KMS-11 (cell line): ENCODE results near the gene C2orf74.
"Not testable (repeated sequence)": the region's sequence is repeated elsewhere in the genome, so short reads cannot be mapped to it uniquely, and the experiment has no call there.

Experiments used
- H2AFZ ChIP-seq: fragments of 200-600 bp; sonication (generic); 2 replicates; pipeline ENCODE4 v1.6.1; 2016; ENCODE audit warnings: antibody characterized with exemption, mixed run types, low read depth
- H3K27ac ChIP-seq: fragments of 200-600 bp; sonication (generic); 2 replicates; pipeline ENCODE4 v1.6.1; 2016; ENCODE audit warnings: mild to moderate bottlenecking, mixed run types
- H3K27me3 ChIP-seq: fragments of 200-600 bp; sonication (generic); 2 replicates; pipeline ENCODE4 v1.6.1; 2017; ENCODE audit warnings: mild to moderate bottlenecking, low read depth, mixed run types, moderate library complexity; ENCODE audit not compliant: insufficient read depth
- H3K36me3 ChIP-seq: fragments of 200-600 bp; sonication (generic); 2 replicates; pipeline ENCODE4 v1.6.1; 2017; ENCODE audit warnings: mild to moderate bottlenecking, mixed run types; ENCODE audit not compliant: insufficient read depth
- H3K4me1 ChIP-seq: fragments of 200-600 bp; sonication (generic); 2 replicates; pipeline ENCODE4 v1.6.1; 2016; ENCODE audit warnings: mild to moderate bottlenecking, low read depth, mixed run types; ENCODE audit not compliant: poor library complexity, severe bottlenecking
- H3K4me2 ChIP-seq: fragments of 200-600 bp; sonication (generic); 2 replicates; pipeline ENCODE4 v1.7.0; 2016; ENCODE audit warnings: mild to moderate bottlenecking, mixed run types
- H3K4me3 ChIP-seq: fragments of 200-600 bp; sonication (generic); IDR thresholded peaks from 2 replicates; pipeline ENCODE4 v1.6.1; 2017; ENCODE audit warnings: low read depth, low read length, mixed read lengths; ENCODE audit not compliant: insufficient read depth
- H3K79me2 ChIP-seq: fragments of 200-600 bp; sonication (generic); 2 replicates; pipeline ENCODE4 v1.6.1; 2016; ENCODE audit warnings: low read depth, mixed run types; ENCODE audit not compliant: insufficient read depth
- H3K9ac ChIP-seq: fragments of 200-600 bp; sonication (generic); 2 replicates; pipeline ENCODE4 v1.6.1; 2016; ENCODE audit warnings: mild to moderate bottlenecking, mixed run types
- H4K20me1 ChIP-seq: fragments of 200-600 bp; sonication (generic); 2 replicates; pipeline ENCODE4 v1.6.1; 2016; ENCODE audit warnings: mild to moderate bottlenecking, mixed run types; ENCODE audit not compliant: insufficient read depth
- CTCF ChIP-seq: fragments of 200-600 bp; sonication (generic); conservative IDR thresholded peaks from 2 replicates; pipeline ENCODE4 v1.6.1; 2017; ENCODE audit warnings: low read depth, mild to moderate bottlenecking, antibody characterized with exemption, low read length, moderate library complexity, mixed read lengths

Gene C2orf74

GRCh38 chr2:61187085-61187484 lies 25.1 kb downstream of the C2orf74 start:
- TF ChIP-seq CTCF, result no peak
- H4K20me1 ChIP-seq, result no peaks in the 10 kb centered on the region
- no peak overlapping the region for H3K4me2 ChIP-seq
- no peak overlapping the region for H2AFZ ChIP-seq
- peaks cover 10% of the 10 kb centered on the region; the same call in 1 of the 2 replicates for H3K36me3 ChIP-seq
- no peak overlapping the region for H3K27ac ChIP-seq
- H3K9ac ChIP-seq, result no peak overlapping the region
- no peak overlapping the region for H3K4me3 ChIP-seq
- no peaks in the 10 kb centered on the region for H3K4me1 ChIP-seq
- H3K79me2 ChIP-seq, result no peaks in the 10 kb centered on the region; the same call in 1 of the 2 replicates
- no peaks in the 10 kb centered on the region for H3K27me3 ChIP-seq

DNA sequence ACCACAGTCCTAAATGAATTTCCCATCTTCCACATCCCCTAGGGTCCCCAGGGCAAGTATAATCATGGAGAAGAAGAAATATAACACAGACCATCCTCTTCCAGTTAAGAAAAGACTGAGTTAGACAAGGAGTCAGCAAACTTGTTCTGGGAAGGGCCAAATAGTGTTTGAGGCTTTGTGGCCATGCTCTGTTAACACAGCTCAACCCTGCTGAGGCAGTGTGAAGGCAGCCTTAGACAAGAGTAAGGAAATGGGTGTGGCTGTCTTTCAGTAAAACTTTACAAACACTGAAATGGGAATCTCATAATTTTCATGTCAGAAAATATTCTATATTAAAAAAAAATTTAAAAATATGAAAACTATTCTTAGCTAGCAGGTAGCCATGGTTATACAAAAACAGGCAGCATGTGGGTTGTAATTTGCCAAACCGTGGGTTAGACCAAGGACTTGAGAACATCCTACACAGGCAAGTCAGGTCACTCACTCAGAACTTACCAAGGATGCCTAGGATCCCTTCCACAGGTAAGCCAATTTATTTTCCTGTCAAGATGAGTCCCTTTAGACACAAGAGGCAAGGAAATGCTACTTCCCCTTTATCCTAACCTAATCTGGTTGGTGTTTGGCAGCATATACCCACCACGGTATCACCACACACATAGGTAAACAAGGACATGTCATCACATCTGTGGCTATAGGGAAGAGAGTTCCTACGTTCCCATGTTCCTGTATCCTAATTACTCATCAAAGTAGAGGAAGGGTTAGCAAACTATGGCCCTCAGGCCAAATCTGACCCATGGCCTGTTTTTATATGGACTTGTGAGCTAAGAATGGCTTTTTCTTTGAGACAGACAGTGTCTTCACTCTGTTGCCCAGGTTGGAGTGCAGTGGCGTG lies 31.9 kb downstream of the C2orf74 start:
- H3K27ac ChIP-seq, result no peak overlapping the region
- no peak overlapping the region for H3K4me3 ChIP-seq
- no peak overlapping the region for H3K9ac ChIP-seq
- no peaks in the 10 kb centered on the region for H4K20me1 ChIP-seq
- no peak overlapping the region for H3K4me2 ChIP-seq
- H3K36me3 ChIP-seq, result no peaks in the 10 kb centered on the region
- TF ChIP-seq CTCF, result no peak
- H3K4me1 ChIP-seq, result no peaks in the 10 kb centered on the region
- no peaks in the 10 kb centered on the region for H3K27me3 ChIP-seq
- no peak overlapping the region for H2AFZ ChIP-seq
- no peaks in the 10 kb centered on the region for H3K79me2 ChIP-seq

- H3K36me3 ChIP-seq, H4K20me1 ChIP-seq, H3K9ac ChIP-seq, H2AFZ ChIP-seq, H3K27me3 ChIP-seq, H3K27ac ChIP-seq, H3K4me1 ChIP-seq, H3K79me2 ChIP-seq, H3K4me2 ChIP-seq, H3K4me3 ChIP-seq: not testable (repeated sequence)
Observed at GRCh38 chr2:61194646-61195045, 32.7 kb downstream of the C2orf74 start.

- Histone ChIP-seq H3K79me2 (no peaks in the 10 kb centered on the region), H3K4me2 (no peak overlapping the region), H3K27ac (no peak overlapping the region), H3K36me3 (no peaks in the 10 kb centered on the region), H3K27me3 (no peaks in the 10 kb centered on the region), H4K20me1 (no peaks in the 10 kb centered on the region), H2AFZ (no peak overlapping the region), H3K4me1 (no peaks in the 10 kb centered on the region), H3K4me3 (no peak overlapping the region), H3K9ac (no peak overlapping the region)
- TF ChIP-seq CTCF, result no peak
Observed at GRCh38 chr2:61196671-61197070, 34.7 kb downstream of the C2orf74 start.

- no peak overlapping the region for H2AFZ ChIP-seq
- no peak overlapping the region for H3K9ac ChIP-seq
- no peak for TF ChIP-seq CTCF
- no peaks in the 10 kb centered on the region for H4K20me1 ChIP-seq
- peaks cover 7% of the 10 kb centered on the region; the same call in 1 of the 2 replicates for H3K36me3 ChIP-seq
- no peak overlapping the region for H3K4me2 ChIP-seq
- H3K27ac ChIP-seq, result no peak overlapping the region
- no peaks in the 10 kb centered on the region for H3K4me1 ChIP-seq
- H3K27me3 ChIP-seq, result no peaks in the 10 kb centered on the region
- H3K4me3 ChIP-seq, result no peak overlapping the region
- no peaks in the 10 kb centered on the region for H3K79me2 ChIP-seq
Observed at GRCh38 chr2:61205132-61205531, 43.1 kb downstream of the C2orf74 start.
